T-helper 2 cell treated with Interferon-gamma antibody and Interleukin-4, amounts not matched to agents 5 μg/mL and 100 μg/mL, for 36 hours (primary cell): ENCODE results near the gene OSBPL3.
"Not testable (repeated sequence)": the region's sequence is repeated elsewhere in the genome, so short reads cannot be mapped to it uniquely, and the experiment has no call there.

Source experiments
- DNase-seq: peaks from one replicate; pipeline ENCODE4 v3.0.0; 2021; ENCODE audit warnings: low spot score
- H3K27ac Mint-ChIP-seq: one replicate; pipeline ENCODE4 v1.8.0; 2021; ENCODE audit warnings: mild to moderate bottlenecking, mixed read lengths
- H3K27me3 Mint-ChIP-seq: one replicate; pipeline ENCODE4 v1.8.0; 2021; ENCODE audit warnings: low read depth, mixed read lengths
- H3K36me3 Mint-ChIP-seq: one replicate; pipeline ENCODE4 v1.8.0; 2021; ENCODE audit warnings: low read depth, mixed read lengths
- H3K4me1 Mint-ChIP-seq: one replicate; pipeline ENCODE4 v1.8.0; 2021; ENCODE audit warnings: low read depth, mixed read lengths
- H3K4me3 Mint-ChIP-seq: one replicate; pipeline ENCODE4 v1.8.0; 2022; ENCODE audit warnings: mild to moderate bottlenecking, moderate library complexity, mixed read lengths
- H3K9me3 Mint-ChIP-seq: one replicate; pipeline ENCODE4 v1.8.0; 2021; ENCODE audit warnings: mixed read lengths

OSBPL3 gene

DNA sequence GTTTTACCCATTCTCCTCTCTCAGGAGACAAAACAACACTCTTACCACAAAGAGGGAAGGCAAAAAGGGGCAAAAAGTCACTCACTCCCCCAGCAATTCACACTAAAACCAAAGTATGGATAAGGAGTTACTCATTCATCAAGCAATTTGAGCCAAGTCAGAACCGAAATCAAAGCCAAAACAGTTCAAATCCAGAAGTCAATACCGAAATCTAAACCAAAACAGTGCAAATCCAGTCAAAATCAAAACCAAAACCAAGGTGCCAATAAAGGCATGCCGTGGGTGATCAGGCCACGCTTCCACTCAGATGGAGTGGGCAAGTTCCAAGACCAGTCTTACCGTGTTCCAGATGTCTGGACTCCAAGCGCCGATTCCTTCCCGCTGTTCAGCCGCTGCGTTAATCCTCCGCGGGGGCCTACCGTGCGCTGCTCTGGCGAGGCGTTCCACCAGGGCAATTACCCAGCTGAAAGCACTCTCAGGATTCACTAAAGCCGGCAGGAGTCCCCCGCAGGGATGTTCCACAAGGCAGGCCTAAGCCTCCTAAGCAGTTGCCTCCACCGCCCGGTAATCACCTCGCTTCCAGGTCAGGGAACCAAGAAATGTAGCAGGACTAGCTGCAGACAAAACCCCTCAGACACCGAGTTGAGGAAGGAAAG, 185.1 kb downstream of the OSBPL3 start:
- peak overlapping the region; percentile 52 for H3K27ac Mint-ChIP-seq
- not testable (repeated sequence) for H3K9me3 Mint-ChIP-seq, DNase-seq, H3K4me3 Mint-ChIP-seq, H3K27me3 Mint-ChIP-seq
- H3K36me3 Mint-ChIP-seq, result peaks cover 40% of the 10 kb centered on the region
- peaks cover 14% of the 10 kb centered on the region for H3K4me1 Mint-ChIP-seq

DNA sequence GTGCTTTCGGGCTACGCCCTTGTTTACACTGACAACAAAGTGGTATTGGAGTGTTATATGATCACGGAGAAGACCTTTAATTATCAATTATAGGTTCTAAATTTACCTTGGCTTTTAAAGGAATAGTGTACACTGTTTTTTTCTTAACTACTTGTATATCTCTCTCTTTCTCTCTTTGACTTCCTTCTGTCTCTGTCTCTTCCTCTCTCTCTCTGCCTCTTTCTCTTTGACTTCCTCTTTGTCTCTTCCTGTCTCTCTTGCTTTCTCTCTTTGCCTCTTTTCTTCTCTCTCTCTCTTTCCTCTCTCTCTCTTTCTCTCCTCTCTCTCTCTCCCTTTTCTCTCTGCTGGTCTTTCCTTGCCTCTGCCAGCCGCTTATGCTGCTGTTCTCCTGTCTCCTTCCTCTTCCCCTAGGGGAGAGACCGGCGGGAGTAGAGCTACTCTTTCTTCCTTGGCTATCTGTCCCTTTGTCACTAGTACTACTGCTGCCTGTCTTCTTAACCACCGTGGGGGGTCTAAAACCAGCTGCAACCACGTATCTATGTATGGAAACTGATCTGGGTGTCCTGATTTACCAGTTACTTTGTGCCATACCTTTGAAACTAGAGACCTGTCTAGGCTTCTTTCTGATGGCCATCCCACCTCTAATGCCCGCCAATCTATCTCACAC, 185.9 kb downstream of the OSBPL3 start:
- Mint-ChIP-seq H3K4me3 (no peak overlapping the region), H3K36me3 (peaks cover 35% of the 10 kb centered on the region), H3K4me1 (peaks cover 14% of the 10 kb centered on the region), H3K9me3 (no peaks in the 10 kb centered on the region), H3K27ac (peak overlapping the region; percentile 74), H3K27me3 (no peaks in the 10 kb centered on the region)
- no peak for DNase-seq

DNA sequence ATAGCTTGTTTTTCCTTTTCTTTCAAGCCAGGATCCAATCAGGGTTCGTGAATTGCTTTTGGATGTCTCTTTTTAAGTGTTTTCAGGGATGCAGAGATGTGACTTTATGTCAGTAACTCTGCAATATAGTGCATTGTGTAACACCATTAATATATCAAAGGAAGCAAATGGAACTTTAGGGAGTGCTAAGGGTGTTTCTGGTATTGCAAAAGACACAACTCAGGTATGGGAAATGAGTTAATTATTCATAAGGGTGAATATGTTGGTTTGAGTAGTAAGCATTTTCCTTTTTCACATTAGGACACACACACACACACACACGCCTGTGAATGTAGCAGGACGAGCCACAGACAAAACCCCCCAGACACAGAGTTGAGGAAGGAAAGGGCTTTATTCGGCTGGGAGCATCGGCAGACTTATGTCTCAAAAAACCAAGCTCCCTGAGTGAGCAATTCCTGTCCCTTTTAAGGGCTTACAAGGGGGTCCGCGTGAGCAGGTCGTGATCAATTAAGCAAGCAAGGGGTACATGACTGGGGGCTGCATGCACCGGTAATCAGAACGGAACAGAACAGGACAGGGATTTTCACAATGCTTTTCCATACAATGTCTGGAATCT, 190.9 kb downstream of the OSBPL3 start:
- DNase-seq, result no peak
- Mint-ChIP-seq H3K4me1 (peaks cover 6% of the 10 kb centered on the region), H3K4me3 (no peak overlapping the region), H3K36me3 (peaks cover 16% of the 10 kb centered on the region), H3K27ac (no peak overlapping the region), H3K27me3 (no peaks in the 10 kb centered on the region), H3K9me3 (peaks cover under 1% of the 10 kb centered on the region)

DNA sequence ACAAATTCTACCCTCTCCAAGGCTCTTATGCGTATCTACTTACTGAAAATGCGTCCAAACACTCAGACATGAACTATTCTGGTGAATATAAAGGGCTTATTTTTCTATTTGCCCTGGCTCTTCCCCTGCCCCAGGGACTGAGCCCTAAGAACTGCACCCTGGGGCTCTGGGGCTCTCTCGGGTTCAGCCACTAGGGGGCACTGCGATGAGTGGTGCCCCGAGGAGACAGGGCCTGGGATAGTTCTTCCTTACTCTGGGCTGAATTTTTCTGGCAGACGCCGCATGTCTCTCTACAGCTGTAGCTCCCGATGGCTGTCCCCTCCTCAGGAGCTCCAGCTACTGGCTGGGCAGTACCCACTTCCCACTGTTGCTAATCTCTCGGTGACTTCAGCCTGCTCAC, 191.9 kb downstream of the OSBPL3 start:
- H3K36me3 Mint-ChIP-seq, result peaks cover 22% of the 10 kb centered on the region
- H3K4me3 Mint-ChIP-seq, result no peak overlapping the region
- H3K27ac Mint-ChIP-seq, result no peak overlapping the region
- no peak for DNase-seq
- H3K27me3 Mint-ChIP-seq, result no peaks in the 10 kb centered on the region
- peaks cover 9% of the 10 kb centered on the region for H3K9me3 Mint-ChIP-seq
- peaks cover 2% of the 10 kb centered on the region for H3K4me1 Mint-ChIP-seq

DNA sequence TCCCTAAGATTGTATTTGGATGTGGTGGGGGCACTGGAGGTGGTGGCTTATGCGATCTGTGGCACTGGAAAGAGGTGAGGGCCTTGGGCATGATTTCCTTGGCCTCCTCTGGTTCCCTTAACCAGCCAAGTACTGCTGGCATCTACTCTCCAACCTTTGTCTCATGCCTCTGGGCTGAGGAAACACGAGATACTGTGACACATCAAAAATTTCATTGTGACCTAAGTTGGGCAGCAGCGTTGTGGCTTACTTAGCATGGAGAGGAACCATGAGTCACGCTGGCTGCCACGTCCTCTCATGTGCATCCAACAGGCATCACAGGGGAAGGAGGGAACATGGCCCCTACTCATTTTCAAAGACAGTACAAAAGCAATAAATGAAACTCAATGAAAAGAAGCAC, 193.0 kb downstream of the OSBPL3 start:
- H3K9me3 Mint-ChIP-seq, result peaks cover 9% of the 10 kb centered on the region
- H3K36me3 Mint-ChIP-seq, result peaks cover 24% of the 10 kb centered on the region
- no peak overlapping the region for H3K4me3 Mint-ChIP-seq
- H3K27me3 Mint-ChIP-seq, result no peaks in the 10 kb centered on the region
- peaks cover 2% of the 10 kb centered on the region for H3K4me1 Mint-ChIP-seq
- DNase-seq, result peak; percentile 31
- no peak overlapping the region for H3K27ac Mint-ChIP-seq

DNA sequence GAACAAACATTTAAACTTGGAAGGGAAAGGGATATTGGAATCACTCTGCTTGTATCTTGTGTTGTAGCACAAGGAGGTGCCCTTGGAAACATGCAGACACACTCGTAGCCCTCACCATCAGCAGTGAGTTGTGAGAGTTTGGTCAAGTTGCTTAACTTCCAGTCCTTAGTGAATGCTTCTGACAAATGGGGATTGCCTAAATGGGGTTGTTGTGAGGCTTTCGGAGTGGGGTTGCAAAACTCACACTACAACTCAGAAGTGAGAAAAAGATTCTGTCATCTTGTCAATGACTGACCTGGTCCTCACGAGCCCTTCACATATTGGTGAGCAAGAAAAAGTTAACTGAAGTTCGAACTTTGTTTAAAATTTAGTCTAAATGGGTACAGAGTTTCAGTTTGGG, 193.7 kb downstream of the OSBPL3 start:
- Mint-ChIP-seq H3K27ac (no peak overlapping the region), H3K4me1 (peaks cover 2% of the 10 kb centered on the region), H3K36me3 (peaks cover 24% of the 10 kb centered on the region), H3K27me3 (no peaks in the 10 kb centered on the region), H3K9me3 (peaks cover 9% of the 10 kb centered on the region), H3K4me3 (no peak overlapping the region)
- no peak for DNase-seq

DNA sequence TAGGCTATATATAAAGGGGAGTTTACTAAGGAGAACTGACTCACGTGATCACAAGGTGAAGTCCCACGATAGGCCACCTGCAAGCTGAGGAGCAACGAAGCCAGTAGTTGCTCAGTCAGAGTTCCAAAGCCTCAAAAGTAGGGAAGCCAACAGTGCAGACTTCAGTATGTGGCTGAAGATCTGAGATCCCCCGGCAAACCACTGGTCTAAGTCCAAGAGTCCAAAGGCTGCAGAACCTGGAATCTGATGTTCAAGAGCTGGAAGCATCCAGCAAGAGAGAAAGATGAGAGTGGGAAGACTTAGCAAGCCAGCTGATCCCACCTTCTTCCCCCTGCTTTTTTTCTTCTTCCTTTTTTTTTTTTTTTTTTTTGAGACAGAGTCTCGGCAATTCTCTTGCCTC, 195.7 kb downstream of the OSBPL3 start:
- DNase-seq, result no peak
- Mint-ChIP-seq H3K9me3 (peaks cover 9% of the 10 kb centered on the region), H3K36me3 (peaks cover 24% of the 10 kb centered on the region), H3K4me3 (no peak overlapping the region), H3K27me3 (no peaks in the 10 kb centered on the region), H3K4me1 (no peaks in the 10 kb centered on the region), H3K27ac (no peak overlapping the region)

DNA sequence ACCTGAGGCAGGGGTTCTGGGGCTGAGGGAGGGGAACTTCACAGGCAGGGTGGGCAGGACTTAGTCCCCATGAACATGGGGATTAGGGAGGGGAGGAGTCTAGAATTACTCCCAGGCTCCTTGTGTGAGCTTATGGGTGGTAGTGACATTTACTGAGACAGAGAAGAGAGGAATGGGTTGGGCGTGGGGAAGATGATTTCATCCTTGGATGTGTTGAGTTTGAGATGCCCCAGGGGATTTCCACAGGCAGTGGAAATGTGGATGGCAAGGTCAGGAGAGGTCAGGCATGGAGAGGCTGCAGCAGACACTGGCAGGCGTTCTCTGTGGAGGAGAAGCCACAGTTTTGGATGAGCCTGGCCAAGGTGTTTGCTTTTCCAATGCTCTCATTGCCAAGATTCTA, 196.3 kb downstream of the OSBPL3 start:
- Mint-ChIP-seq H3K9me3 (peaks cover 9% of the 10 kb centered on the region), H3K36me3 (peaks cover 24% of the 10 kb centered on the region), H3K27me3 (no peaks in the 10 kb centered on the region), H3K4me1 (peaks cover 3% of the 10 kb centered on the region), H3K27ac (no peak overlapping the region), H3K4me3 (no peak overlapping the region)
- DNase-seq, result no peak

DNA sequence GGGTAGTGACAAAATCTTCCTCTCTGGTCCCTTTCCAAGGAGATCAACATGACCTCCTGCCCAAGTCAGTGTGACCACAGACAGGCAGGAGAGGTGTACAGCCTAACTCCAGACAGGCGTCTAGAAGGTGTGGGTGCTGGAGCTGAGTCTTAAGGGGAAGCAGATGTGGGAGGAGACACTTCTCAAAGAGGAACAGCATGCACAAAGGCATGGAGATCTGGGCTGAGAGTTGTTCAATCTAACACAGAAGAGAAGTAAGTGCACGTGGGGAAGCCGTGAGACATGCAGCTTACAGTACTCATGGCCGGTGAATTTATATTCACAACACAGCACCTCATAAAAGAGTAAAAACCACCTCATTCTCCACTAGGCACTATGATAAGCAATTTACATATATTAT, 198.9 kb downstream of the OSBPL3 start:
- Mint-ChIP-seq H3K36me3 (peaks cover 21% of the 10 kb centered on the region), H3K9me3 (peaks cover 9% of the 10 kb centered on the region)

DNA sequence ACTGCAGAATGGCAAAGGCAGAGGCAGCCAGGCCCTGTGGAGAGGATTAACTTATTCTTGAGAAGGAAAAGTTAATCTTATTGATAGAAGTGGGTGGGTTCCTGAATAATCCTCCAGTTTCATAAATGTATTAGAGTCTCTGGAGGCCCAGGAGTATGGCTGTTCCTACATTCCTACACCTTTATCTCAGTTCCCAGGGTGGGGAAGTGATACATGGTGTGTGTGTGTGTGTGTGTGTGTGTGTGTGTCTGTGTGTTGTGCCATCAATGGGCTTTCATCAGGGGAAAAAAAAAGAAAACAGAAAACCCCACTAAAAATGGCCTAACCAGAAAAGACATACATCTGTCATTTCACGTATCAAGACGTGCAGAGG, 200.7 kb downstream of the OSBPL3 start:
- H3K36me3 Mint-ChIP-seq, result peaks cover 17% of the 10 kb centered on the region
- DNase-seq, result no peak
- peaks cover 3% of the 10 kb centered on the region for H3K4me1 Mint-ChIP-seq
- H3K9me3 Mint-ChIP-seq, result peaks cover 9% of the 10 kb centered on the region
- H3K27me3 Mint-ChIP-seq, result no peaks in the 10 kb centered on the region
- H3K4me3 Mint-ChIP-seq, result no peak overlapping the region
- H3K27ac Mint-ChIP-seq, result no peak overlapping the region

More for the DNA sequence above, 198.9 kb downstream of the OSBPL3 start:
- Mint-ChIP-seq H3K27me3 (no peaks in the 10 kb centered on the region), H3K27ac (no peak overlapping the region), H3K4me3 (no peak overlapping the region), H3K4me1 (peaks cover 3% of the 10 kb centered on the region)
- DNase-seq, result no peak

DNA sequence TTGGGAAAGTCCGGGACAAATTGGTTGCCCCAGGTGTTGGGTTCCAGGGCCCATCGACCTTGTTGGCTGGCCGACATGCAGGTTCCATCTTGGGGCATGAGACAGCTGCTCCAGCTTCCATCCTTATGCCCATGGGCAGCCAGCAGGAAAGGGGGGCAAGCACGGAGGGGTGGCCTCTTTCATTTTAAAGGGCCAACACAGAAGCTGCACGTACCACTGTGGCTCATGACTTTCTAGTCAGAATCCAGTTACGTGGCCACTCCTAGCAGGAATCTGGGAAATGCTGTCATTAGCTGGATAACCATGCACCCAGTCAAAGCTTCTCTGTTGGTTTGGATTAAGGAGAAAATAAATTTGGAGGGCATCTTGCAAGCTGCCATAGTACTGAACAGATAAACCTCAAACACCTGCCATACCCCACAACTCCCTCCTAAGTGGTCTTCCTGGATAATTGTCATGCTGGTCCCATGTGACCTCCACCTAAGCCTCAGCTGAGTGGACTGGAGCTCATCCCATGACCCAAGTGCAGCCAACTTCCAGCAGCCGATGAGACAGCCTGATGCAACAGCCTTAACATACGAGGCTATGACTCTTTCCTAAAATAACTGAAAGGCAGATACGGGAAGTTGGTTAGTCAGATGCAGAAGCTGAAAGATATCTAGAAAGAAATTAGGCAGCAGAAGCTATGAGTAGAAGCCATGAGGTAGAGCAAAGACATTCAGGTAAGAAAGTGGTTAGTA, 201.3 kb downstream of the OSBPL3 start:
- peaks cover 6% of the 10 kb centered on the region for H3K4me1 Mint-ChIP-seq
- no peaks in the 10 kb centered on the region for H3K27me3 Mint-ChIP-seq
- no peak overlapping the region for H3K27ac Mint-ChIP-seq
- DNase-seq, result no peak
- H3K36me3 Mint-ChIP-seq, result peaks cover 11% of the 10 kb centered on the region
- no peak overlapping the region for H3K4me3 Mint-ChIP-seq
- H3K9me3 Mint-ChIP-seq, result peaks cover 5% of the 10 kb centered on the region

DNA sequence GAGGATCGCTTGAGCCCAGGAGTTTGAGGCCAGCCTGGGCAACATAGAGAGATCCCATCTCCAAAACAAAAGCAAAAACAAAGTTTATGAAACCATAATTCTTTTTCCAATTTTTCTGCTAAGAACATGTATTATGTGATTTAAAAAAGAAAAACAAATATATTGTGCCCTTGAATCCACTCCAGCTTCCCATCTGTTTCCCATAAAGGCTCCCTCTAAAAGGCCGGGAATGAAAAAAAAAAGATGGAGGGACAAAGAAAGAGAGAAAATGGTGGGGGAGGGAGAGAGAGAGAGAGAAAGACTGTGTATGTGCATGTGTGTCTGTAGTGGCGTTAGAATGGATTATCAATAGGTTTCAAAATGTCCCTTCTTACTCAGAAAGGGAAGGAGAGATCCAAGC, 202.2 kb downstream of the OSBPL3 start:
- Mint-ChIP-seq H3K4me1 (peaks cover 9% of the 10 kb centered on the region), H3K27me3 (no peaks in the 10 kb centered on the region), H3K4me3 (no peak overlapping the region), H3K27ac (no peak overlapping the region), H3K36me3 (peaks cover 3% of the 10 kb centered on the region), H3K9me3 (no peaks in the 10 kb centered on the region)
- DNase-seq, result no peak

DNA sequence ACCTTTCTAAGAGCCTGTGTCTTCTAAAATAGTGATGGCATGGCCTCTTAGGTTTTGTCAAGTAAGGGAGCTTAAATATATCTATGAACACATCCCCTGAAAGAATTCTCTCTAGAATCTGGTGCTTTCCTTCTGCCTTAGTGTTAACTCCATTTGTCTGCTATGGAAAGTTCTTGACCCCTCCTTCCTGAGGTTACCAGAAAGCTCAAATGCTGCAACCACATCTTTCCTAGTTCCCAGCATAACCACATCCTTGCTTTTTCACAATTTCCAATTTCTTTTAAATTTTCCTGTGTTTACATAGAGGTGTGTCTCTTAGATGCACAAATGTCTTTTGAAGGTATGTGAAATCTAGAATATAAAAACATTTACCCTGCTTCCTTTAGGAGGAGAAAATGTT, 206.3 kb downstream of the OSBPL3 start:
- no peak overlapping the region for H3K27ac Mint-ChIP-seq
- DNase-seq, result no peak
- no peak overlapping the region for H3K4me3 Mint-ChIP-seq
- peaks cover 19% of the 10 kb centered on the region for H3K4me1 Mint-ChIP-seq
- H3K36me3 Mint-ChIP-seq, result peaks cover 8% of the 10 kb centered on the region
- peaks cover 2% of the 10 kb centered on the region for H3K27me3 Mint-ChIP-seq
- peaks cover 13% of the 10 kb centered on the region for H3K9me3 Mint-ChIP-seq

DNA sequence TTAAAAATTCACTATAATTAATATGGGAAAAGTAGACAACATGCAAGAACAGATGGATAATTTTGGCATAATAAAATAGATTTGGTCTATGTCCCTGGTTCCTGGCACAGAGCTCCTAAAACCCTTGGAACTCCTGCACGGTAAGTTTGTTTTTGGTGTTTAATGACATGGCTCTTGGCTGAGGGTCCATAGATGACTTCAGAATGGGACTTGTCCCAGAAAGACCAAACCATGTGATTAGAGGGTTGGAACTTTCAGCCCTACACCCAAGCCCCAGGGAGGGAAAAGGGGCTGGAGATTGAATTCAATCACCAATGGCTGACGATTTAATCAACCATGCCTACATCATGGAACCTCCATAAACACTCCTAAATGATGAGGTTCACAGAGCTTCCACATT, 210.1 kb downstream of the OSBPL3 start:
- H3K27ac Mint-ChIP-seq, result no peak overlapping the region
- H3K27me3 Mint-ChIP-seq, result peaks cover 22% of the 10 kb centered on the region
- no peak overlapping the region for H3K4me3 Mint-ChIP-seq
- H3K36me3 Mint-ChIP-seq, result peaks cover 8% of the 10 kb centered on the region
- no peak for DNase-seq
- peaks cover 13% of the 10 kb centered on the region for H3K9me3 Mint-ChIP-seq
- H3K4me1 Mint-ChIP-seq, result peaks cover 25% of the 10 kb centered on the region
